Superior temporal gyrus (tissue), 1 donor: ENCODE measurements around the gene TOLLIP.

Experiments
- DNase-seq: peaks from one replicate; pipeline ENCODE4 v3.0.0-alpha.2; 2016; ENCODE audit errors: extremely low spot score

The TOLLIP gene

GRCh38 chr11:1310772-1311468 is 1.5 kb upstream of the TOLLIP start:
- no peak for DNase-seq

DNA sequence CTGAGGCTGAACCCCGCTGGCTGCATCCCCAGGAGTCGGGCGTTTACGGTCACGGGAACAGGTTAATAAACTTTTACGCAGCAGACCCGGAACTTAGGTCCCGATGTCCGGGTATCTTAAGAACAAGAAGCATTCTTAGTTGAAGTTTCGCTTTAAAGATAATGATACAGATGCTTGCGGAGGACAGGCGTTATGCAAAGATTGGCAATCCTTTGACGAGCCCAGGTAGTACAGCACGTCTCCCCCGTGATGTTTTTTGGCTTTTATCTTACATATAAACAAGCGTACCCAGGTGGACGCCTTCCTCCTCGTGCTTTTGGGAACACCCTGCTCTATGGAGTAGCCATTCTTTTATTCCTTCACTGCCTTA is 871 bp upstream of the TOLLIP start:
- no peak for DNase-seq

DNA sequence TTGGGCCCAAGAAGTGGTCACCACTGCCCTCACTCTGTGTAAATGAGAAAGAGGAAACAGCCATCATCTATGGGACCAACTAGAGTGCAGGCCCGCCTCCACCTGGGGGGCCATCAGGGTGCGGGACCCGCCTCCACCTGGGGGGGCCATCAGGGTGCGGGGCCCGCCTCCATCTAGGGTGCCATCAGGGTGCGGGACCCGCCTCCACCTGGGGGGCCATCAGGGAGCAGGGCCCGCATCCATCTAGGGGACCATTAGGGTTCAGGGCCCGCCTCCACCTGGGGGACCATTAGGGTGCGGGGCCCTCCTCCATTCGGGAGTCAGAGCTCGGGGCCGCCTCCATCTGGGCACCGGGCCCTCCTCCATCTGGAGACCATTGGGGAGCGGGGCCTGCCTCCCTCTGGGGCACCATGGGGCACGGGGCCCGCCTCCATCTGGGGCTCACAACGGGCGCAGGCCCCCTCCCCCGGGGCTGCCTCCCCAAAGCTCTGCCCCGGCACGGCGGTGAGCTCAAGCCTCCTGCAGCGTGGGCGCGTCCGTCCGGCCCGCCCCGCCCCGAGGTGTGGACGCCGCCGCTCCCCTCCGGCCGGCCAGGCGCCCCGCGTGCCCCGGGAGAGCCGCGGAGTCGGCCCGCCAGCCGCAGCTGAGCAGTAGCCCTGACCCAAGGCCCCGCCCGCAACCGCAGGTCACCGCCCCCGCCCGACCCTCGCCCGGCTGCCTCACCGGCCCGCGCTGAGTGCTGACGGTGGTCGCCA is 512 bp downstream of the TOLLIP start:
- no peak for DNase-seq

- DNase-seq: no peak
These were observed 1.3 kb downstream of the TOLLIP start for GRCh38 chr11:1307998-1308742.

- DNase-seq: no peak
These were observed 2.1 kb downstream of the TOLLIP start for GRCh38 chr11:1307163-1307870.

DNA sequence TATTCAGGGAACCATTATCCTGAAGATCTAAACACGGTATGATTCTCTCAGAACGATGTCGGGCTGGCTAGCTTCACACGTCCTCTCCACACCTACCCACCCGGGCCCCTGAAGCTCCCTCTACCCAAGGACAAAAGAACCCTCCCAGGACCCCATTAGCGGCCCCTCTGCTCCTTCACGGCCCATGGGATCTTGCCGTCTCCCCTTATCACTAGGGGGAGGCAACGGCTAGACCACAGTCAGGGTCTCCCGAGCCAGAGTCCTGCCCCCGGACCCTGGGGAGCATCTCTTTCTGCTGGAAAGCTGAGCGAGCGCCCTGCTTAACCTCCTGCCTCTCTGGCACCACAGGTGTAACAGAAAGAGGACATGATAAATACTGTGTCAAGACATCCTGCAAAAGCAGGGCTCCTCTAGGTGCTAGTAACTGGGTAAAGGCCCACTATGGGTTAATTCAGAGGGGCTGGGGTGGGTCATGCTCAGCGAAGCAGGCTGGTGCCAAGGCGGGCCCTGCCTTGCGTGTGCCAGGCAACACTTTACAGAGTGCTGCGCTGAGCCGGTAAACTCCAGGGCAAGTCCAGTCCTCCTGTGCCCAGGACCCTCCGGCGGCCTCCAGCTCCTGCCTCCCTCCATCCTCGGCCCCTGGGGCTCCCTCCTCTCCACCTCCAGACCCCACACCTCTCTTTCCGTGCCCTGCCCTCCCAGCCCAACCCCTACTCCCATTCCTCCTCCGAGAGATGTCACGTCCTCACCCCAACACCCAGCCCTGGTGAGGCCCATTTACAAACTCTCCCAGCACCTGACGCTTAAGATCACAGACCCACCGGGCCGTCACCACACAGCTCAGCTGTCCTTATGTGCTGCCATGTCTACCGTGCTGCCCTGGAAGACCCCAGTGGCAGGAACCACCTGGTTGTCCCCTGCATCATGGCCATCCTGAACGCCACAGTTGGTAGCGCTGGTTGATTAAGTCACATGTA is 3.0 kb downstream of the TOLLIP start:
- no peak for DNase-seq

DNA sequence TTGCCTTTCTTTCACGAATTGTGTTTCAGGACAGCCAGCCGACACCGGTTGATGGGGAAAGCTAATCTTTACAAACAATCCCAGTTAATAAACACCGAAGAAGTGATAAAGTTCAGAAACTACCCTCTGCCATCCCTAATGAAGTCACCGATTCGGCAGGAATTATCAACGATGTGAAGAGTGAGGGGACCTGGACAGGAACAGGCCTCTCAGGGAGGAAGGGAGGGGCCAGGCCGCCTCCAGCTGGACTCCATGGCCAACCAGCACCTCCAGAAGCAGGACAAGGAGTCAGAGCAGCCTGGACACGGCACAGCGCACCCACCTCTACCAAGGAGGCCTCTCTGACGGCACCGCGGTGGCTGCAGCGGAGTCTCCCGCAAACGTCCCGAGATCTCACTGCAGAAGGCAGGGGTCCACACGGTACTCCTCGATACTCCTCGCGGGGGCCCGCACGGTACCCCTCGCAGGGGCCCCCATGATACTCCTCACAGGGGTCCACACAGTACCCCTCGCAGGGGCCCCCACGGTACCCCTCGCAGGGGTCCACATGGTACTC is 3.9 kb downstream of the TOLLIP start:
- DNase-seq: no peak

DNA sequence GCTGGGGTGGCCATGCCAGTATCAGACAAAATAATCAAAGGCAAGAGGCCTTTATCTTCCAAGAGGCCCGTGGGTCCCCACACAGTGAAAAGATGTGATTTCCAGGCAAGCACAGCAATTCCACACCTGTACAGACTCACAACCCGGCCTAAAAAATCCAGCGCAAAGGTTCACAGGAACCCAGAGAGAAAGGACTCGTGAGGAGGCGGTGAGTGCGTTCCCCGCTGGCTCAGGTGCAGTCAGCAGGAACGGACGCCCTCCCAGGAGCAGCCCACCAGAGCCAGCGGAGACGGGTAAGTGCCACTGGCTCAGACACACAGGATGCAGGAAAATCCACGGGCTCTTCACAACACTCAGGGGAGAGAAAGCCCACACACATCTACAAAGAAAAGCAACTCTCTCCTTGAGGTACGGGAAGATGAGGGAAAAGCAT is 4.4 kb downstream of the TOLLIP start:
- no peak for DNase-seq

DNA sequence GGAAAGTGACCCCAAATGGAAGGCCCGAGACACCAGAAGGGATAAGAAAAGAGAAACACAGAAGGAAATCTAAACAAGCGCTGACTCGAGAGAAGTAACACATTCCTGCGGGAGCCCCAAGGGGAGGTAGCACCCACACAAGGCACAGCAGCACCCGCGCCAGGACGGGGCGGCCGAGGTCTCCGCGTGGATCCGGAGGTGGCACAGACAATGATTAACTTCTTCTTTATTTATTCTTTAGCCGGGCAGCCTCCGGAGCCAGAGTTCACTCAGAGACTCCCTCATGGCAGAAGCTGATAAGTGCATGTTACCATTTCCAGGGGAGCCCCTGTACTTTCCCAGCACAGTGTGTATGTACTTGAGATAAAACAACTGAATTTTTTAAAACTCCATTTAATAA is 5.1 kb downstream of the TOLLIP start:
- no peak for DNase-seq

DNA sequence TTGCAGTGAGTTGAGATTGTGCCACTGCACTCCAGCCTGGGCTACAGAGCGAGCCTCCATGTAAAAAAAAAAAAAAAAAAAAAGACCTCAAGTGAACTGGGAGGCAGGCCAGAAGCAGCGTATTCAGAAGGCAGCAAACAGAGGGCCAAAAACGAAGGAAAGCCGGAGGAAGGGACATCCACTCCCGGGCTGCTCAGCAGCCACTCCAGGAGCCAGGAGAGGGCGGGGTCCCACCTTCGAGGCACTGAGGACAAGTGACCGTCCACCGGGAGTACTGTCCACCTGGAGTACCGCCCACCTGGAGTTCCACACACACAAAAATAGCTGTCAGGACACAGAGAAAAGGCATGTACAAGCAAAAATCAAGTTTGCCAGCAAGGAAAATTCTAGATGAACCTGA is 5.5 kb downstream of the TOLLIP start:
- DNase-seq: no peak

DNA sequence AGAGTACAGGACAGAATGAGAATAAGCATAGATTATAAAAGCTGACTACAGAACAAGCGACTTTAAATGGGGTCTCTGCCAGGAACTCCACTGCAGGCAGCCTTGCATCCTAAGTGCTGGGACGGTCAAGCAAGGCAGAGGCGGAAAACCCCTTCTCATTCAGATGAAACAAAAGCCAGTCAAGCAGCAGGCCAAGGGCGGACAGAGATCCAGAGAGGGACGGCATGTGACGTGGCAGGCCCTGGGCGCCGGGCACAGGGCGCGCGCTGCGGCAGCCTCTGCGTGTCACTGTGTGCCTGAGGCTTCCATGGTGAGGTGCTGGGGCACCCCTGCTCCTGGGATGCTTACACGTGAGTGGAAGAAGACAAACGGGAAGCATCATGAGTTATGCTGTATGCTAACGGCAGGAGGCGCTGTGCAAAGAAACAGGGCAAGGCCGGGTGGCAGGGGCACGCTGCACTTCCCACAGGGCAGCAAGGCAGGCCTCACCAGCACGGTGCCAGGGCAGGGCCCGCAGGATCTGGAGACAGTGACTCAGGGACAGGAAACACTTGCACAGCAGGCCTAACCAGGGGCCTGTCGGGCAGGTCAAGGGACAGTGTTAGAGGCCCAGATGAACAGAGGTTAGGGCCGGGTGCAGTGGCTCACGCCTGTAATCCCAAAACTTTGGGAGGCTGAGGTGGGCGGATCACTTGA is 6.2 kb downstream of the TOLLIP start:
- no peak for DNase-seq

GRCh38 chr11:1302461-1303125 is 6.8 kb downstream of the TOLLIP start:
- DNase-seq: no peak

DNA sequence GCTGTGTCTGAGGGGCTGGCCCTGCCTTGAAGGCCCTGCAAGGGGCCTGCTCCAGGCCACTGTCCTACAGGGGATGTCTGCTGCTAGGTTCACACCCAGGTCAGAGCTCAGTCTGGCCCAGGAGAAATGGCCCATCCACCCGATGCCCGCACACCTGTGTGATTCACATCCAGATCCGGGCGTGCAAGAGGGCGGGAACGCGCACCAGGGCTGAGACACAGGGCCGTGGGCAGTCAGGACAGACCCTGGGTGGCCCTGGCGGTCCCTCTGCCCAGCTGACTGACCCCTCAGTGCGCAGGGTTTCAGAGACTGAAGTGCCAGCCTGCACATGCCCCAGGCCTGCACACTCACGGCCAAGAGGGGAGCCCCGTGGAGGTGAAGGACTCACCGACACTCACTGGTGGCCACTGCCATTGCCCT is 7.4 kb downstream of the TOLLIP start:
- DNase-seq: no peak

DNA sequence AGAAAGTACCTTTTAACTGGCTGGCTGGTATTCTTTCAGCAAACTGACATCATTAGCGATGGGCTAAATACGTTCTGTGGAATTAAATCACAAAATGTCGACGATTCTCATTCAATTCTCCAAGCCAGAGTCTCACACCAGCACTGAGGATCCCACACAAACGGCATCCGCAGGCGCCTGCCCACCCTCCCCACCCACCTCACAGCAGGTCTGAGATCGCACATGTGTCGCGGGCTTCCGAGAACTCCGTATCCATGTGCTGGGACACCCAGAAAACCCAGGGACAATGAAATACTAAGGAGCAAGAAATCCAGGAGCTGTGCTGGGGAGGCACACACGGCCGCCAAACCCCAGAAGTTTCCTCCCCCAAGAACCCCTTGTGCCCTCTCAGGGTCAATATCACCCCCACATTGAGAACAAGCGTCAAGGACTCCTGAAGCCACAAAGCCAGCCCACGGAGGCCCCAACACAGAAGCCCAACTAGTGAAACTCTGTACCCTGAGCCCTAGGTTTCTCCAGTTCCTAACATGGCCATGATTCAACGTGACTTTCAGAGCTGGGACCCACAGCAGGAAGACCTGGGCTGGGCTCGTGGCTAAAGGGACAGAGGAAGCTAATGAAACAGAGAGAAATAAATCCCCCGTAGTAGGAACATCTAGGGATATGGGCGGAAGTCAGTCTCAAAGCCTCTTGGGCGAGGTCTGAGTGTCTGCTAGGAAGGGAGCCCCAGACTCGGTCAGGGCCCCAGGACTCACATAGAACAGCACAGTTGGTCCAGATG is 8.0 kb downstream of the TOLLIP start:
- DNase-seq: no peak

DNA sequence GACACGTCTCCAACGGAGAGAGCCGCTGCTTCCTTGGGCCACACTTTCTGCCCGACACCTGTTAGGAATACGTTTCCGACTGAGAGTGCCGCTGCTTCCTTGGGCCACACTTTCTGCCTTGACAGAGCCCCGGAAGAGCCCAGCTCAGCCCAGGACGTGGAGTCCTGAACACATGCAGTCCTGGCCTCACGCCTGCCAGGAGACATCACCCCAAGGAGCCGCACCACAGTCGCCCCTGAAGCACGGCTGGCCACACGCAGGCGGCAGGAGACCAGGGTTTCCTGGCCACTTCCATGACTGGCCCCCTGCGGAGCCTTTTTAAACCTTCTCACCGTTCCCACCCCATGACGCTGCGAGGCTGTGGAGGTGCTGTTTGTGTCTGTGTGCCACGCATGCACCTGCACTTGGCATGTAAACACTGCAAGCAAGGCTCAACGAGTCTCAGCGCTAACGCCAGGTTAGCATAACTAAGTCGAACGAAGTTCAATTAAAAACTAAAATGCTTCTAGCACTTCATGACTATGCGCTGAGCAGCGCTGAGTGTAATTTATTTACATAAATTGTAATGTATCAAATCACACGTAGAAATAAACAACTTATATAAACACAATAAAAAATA is 8.8 kb downstream of the TOLLIP start:
- DNase-seq: no peak

DNA sequence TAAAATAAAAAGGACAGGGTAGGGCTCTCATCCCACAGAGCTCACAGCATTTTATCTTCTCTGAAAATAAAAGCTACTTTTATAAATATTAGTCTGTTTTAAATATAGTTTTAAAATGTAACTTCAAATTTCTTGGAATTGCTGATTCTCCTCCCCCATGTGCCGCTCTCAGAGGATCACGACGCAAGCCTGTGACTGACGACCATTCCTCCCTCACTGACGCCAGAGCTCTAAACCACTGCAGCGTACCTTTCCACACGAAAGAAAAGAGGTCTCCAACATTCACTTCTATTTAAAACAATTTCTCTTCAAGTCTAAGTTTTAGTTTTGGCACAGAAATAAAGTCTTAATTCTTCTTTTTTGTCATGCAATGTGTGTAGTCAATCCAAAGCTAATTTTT is 9.3 kb downstream of the TOLLIP start:
- DNase-seq: no peak

- DNase-seq: no peak
These were observed 9.8 kb downstream of the TOLLIP start for GRCh38 chr11:1299621-1300020.
